GM12892 (cell line): ENCODE measurements around the gene MYO1D.
"Not testable (repeated sequence)": the region's sequence is repeated elsewhere in the genome, so short reads cannot be mapped to it uniquely, and the experiment has no call there.

Experiments
- DNase-seq: peaks from one replicate; pipeline ENCODE4 v3.0.0; 2011; ENCODE audit not compliant: insufficient read length
- FAIRE-seq: peaks from 2 replicates; lab custom pipeline; 2011; peaks lifted over from hg19 to GRCh38; lab: Jason Lieb, UNC
- POLR2A ChIP-seq: IDR thresholded peaks from 2 replicates; pipeline ENCODE4 v1.6.1; 2011; ENCODE audit warnings: low read depth, low read length, control low read depth
- POLR2AphosphoS5 ChIP-seq: IDR thresholded peaks from 2 replicates; pipeline ENCODE4 v1.6.1; 2011; ENCODE audit warnings: low read depth, low read length, control low read depth
- TAF1 ChIP-seq: IDR thresholded peaks from 2 replicates; pipeline ENCODE4 v1.6.1; 2011; ENCODE audit warnings: low read depth, mild to moderate bottlenecking, control low read depth, low read length, borderline replicate concordance

The MYO1D gene

GRCh38 chr17:32727681-32728080 lies 149.2 kb downstream of the MYO1D start:
- FAIRE-seq (no peak), DNase-seq (no peak)
- no peak for TF ChIP-seq POLR2AphosphoS5
- TF ChIP-seq TAF1: no peak
- no peak for TF ChIP-seq POLR2A

GRCh38 chr17:32725697-32726096 lies 151.2 kb downstream of the MYO1D start:
- no peak for TF ChIP-seq POLR2AphosphoS5
- TF ChIP-seq POLR2A: no peak
- no peak for TF ChIP-seq TAF1
- FAIRE-seq (no peak), DNase-seq (no peak)

- FAIRE-seq (peak; percentile 9), DNase-seq (no peak)
- TF ChIP-seq POLR2AphosphoS5 (no peak), TAF1 (no peak), POLR2A (no peak)
Measured at GRCh38 chr17:32723310-32723955, 153.5 kb downstream of the MYO1D start.

- FAIRE-seq (no peak), DNase-seq (no peak)
- TF ChIP-seq TAF1: no peak
- TF ChIP-seq POLR2A: no peak
- no peak for TF ChIP-seq POLR2AphosphoS5
Measured at GRCh38 chr17:32722733-32723132, 154.2 kb downstream of the MYO1D start.

GRCh38 chr17:32720671-32721070 lies 156.3 kb downstream of the MYO1D start:
- DNase-seq: no peak
- no peak for FAIRE-seq
- TF ChIP-seq TAF1 (no peak), POLR2A (no peak), POLR2AphosphoS5 (no peak)

DNA sequence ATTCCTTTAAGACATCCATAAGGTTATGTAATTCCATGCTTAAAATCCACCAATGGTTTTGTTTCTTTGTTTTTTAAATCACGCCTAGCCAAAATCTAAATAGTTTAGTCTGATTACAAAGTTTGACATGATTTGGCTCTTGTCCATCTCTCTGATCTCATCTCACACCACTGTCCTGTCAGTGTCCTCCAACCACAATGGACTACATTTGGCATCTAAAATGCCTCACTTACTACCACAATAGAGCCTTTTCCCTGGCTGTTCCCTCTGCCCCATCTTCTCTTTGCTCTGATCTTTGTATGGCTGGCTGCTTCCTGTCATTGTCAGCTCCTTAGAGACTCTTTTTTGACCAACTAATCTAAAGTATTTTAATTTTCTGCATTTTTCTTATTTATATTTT lies 157.2 kb downstream of the MYO1D start:
- FAIRE-seq (no peak), DNase-seq (no peak)
- no peak for TF ChIP-seq POLR2AphosphoS5
- no peak for TF ChIP-seq POLR2A
- TF ChIP-seq TAF1: no peak

DNA sequence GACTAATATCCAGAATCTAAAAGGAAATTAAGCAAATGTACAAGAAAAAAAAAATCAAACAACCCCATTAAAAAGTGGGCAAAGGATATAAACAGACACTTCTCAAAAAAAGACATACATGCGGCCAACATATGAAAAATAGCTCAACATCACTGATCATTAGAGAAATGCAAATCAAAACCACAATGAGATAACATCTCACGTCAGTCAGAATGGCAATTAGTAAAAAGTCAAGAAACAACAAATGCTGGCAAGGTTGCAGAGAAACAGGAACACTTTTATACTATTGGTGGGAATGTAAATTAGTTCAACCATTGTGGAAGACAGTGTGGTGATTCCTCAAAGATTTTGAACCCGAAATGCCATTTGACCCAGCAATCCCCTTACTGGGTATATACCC lies 162.0 kb downstream of the MYO1D start:
- not testable (repeated sequence) for DNase-seq, FAIRE-seq

- not testable (repeated sequence) for FAIRE-seq, DNase-seq
Measured at GRCh38 chr17:32714206-32714605, 162.7 kb downstream of the MYO1D start.

GRCh38 chr17:32713081-32713480 lies 163.8 kb downstream of the MYO1D start:
- FAIRE-seq (no peak), DNase-seq (no peak)
- TF ChIP-seq POLR2AphosphoS5 (no peak), TAF1 (no peak), POLR2A (no peak)

- no peak for FAIRE-seq
- TF ChIP-seq POLR2AphosphoS5 (no peak), TAF1 (no peak), POLR2A (no peak)
- DNase-seq: no peak
Measured at GRCh38 chr17:32709562-32709961, 167.4 kb downstream of the MYO1D start.

DNA sequence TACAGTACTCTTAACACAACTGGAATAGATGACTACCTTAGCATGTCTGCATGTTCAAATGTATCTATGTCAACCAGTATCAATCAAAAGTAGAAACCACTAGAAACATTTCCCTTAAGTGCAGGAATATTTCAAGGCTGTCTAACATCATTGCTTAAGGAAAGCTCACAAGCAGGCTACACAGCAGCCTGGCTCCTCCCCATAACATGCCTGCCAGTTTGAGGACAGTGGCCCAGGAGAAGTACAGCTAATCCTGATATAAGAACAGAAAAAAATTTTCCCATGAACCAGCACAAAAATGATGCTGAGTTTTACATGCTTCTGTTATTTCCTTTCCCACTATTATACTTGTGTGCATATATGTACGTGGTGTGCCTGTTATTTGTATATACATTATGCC lies 175.1 kb downstream of the MYO1D start:
- DNase-seq: no peak
- TF ChIP-seq POLR2A: no peak
- no peak for TF ChIP-seq TAF1
- TF ChIP-seq POLR2AphosphoS5: no peak
- FAIRE-seq: no peak

GRCh38 chr17:32699247-32699646 lies 177.7 kb downstream of the MYO1D start:
- no peak for FAIRE-seq
- DNase-seq: no peak
- TF ChIP-seq TAF1 (no peak), POLR2A (no peak), POLR2AphosphoS5 (no peak)

DNA sequence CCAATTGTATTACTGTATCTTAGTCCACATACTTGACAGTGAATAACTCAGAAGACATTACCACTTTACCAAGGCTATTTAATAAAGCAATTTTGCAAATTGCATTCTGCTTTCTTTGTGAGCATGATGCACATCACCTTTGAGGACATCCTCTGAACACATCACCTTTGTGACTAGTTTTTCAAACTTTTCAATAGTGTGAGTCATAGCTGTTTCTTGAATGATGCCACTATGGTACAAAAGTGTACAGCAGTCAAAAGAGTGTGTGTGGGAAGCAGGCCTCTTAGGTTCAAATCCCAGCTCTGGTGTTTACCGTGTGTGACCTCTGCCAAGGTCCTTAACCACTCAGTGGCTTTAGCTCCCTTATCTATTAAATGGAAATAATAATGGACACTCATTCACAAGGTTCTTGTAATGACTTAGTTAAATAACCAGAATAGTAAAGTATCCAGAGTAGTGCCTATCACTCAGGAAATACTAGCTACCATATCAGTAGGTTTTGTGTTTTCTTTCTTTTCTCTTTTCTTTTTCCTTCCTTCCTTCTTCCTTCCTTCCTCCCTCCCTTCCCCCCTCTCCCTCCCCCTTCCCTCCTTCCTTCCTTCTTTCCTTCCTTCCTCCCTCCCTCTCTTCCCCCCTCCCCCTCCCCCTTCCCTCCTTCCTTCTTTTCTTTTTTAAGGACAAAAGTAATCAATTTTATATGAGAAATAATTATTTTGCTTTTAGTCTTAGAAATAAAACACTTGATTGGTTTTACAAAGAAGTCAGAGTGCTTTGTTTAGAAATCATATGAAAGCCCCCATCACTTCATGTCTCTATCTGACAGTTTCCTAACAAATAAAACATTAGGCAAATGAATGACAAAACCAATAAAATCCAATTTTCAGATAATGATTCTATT lies 178.9 kb downstream of the MYO1D start:
- no peak for DNase-seq
- FAIRE-seq: no peak
- TF ChIP-seq TAF1 (no peak), POLR2A (no peak), POLR2AphosphoS5 (no peak)
